HEK293T (cell line): ENCODE data around the gene TMEM150C.

Experiments used
- ARNT ChIP-seq: fragments of 450-650 bp; IDR thresholded peaks from 2 replicates; pipeline ENCODE4 v1.6.1; 2017; ENCODE audit warnings: mild to moderate bottlenecking
- FOXK2 ChIP-seq: fragments of 450-650 bp; IDR thresholded peaks from 2 replicates; pipeline ENCODE4 v1.6.1; 2016; ENCODE audit warnings: mild to moderate bottlenecking
- FOXM1 ChIP-seq: fragments of 450-650 bp; IDR thresholded peaks from 2 replicates; pipeline ENCODE4 v1.6.1; 2017; ENCODE audit warnings: mild to moderate bottlenecking, borderline replicate concordance
- HDGF ChIP-seq: fragments of 450-650 bp; IDR thresholded peaks from 2 replicates; pipeline ENCODE4 v1.6.1; 2017; ENCODE audit warnings: antibody characterized with exemption, borderline replicate concordance
- SP1 ChIP-seq: fragments of 450-650 bp; IDR thresholded peaks from 2 replicates; pipeline ENCODE4 v1.6.1; 2017
- SUZ12 ChIP-seq: fragments of 450-650 bp; IDR thresholded peaks from 2 replicates; pipeline ENCODE4 v1.6.1; 2016; ENCODE audit warnings: mild to moderate bottlenecking
- ZNF384 ChIP-seq: fragments of 450-650 bp; IDR thresholded peaks from 2 replicates; pipeline ENCODE4 v1.6.1; 2016
- TF ChIP-seq, protein P1 (sequence below): fragments of 450-650 bp; IDR thresholded peaks from 2 replicates; pipeline ENCODE4 v1.6.1; 2016

DNA sequence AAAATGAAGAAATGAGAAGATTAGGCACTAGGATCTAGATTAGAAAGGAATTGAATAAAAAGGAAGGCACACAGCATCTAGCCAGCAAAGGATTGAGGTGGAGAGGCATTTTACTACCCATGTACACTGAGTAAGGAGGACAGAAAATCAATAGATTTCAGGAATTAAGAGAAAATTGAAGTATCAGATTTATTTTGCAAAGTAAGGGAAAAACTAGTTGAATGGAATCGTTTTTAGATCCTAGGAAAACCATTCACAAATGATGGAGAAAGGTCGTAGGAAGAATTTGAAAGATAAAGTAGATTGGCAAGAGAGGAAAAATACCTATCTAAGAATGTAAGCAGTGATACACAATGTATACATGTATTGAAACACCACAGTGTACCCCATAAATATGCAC lies 100.1 kb downstream of the TMEM150C start:
- no peak for TF ChIP-seq ZNF384
- TF ChIP-seq, protein P1, sequence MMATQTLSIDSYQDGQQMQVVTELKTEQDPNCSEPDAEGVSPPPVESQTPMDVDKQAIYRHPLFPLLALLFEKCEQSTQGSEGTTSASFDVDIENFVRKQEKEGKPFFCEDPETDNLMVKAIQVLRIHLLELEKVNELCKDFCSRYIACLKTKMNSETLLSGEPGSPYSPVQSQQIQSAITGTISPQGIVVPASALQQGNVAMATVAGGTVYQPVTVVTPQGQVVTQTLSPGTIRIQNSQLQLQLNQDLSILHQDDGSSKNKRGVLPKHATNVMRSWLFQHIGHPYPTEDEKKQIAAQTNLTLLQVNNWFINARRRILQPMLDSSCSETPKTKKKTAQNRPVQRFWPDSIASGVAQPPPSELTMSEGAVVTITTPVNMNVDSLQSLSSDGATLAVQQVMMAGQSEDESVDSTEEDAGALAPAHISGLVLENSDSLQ = no peak
- TF ChIP-seq FOXM1 = no peak
- TF ChIP-seq HDGF = no peak
- no peak for TF ChIP-seq FOXK2
- no peak for TF ChIP-seq SUZ12
- no peak for TF ChIP-seq ARNT
- TF ChIP-seq SP1 = no peak
